NCI-H2081 treated with DMSO at 0.1 percent for 48 hours (cell line): Measurements from ENCODE around the gene PROZ.

Source experiments
- DNase-seq: peaks from one replicate; lab custom pipeline; 2025; lab: John Stamatoyannopoulos, UW

Gene PROZ

DNA sequence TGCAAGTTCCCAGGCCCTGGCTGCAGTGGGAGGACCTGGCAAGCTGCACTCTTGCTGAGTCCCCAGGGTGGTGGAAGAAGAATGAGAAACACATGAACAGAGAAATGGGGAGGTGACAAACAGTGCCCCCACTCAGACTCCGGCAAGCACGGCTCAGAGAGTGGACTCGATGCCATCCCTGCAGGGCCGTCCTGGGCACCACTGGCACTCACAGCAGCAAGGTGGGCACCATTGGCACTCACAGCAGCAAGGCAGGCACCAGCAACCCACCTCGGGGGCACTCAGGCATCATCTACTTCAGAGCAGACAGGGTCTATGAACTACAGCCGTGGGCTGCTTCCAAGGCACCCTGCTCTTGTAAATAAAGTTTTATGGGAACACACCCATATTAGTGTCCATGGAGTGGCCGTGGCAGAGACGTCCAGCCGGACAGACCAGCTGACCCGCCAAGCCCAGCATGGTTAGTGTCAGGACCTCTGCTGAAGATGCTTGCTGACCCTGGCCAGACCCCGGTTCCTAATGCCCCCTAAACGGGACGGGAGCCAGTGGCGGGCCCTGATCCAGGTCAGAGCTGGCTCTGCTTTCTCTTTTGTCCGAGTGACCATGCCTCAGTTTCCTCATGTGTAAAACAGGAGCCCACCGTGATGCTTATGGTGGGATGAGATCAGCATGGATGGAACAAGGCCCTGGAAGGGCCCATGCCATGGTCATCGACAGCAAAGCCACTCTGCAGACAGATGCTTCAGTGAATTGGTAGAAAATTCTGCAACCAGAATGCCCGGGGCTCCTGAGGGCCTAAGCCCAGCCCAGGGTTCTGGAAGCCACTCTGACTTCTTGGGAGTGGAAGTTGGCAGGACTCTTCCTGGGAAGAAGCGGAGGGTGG is 37.9 kb upstream of the PROZ start:
- no peak for DNase-seq

- no peak for DNase-seq
Measured at GRCh38 chr13:113121183-113121927, 37.1 kb upstream of the PROZ start.

GRCh38 chr13:113121928-113122471 is 36.4 kb upstream of the PROZ start:
- no peak for DNase-seq

DNA sequence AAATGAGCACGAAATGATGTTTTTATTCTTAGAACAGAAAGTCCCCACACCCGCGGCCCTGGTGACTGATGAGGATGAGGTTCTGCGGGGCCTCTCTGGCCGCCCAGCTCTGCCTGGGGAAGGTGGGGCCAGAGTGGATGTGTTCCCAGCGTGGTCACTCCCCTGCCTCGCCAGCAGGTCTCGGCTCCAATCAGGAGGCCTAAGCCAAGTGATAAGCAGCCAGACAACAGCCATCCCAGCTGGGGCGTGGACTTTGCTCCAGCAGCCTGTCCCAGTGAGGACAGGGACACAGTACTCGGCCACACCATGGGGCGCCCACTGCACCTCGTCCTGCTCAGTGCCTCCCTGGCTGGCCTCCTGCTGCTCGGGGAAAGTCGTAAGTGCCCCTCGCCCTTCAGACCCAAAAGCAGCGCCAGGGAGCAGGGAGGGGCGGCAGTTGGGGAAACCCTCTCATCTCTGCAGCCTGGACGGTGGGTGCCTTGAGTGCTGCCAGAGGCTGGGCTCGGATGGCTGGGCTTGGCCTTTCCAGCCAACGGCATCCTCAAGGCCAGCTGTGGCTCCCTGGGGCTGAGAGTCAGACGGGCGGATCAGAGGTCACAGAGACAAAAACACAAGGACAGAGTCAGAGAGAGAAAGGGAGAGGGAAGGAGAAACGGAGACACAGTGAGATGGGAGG is 35.8 kb upstream of the PROZ start, which contains the start of gene F10:
TSS of gene F10 (plus strand) at position 250 of the 676 bp plus-strand sequence. CDS start at position 307, 57 bp downstream.
- DNase-seq, result no peak

DNA sequence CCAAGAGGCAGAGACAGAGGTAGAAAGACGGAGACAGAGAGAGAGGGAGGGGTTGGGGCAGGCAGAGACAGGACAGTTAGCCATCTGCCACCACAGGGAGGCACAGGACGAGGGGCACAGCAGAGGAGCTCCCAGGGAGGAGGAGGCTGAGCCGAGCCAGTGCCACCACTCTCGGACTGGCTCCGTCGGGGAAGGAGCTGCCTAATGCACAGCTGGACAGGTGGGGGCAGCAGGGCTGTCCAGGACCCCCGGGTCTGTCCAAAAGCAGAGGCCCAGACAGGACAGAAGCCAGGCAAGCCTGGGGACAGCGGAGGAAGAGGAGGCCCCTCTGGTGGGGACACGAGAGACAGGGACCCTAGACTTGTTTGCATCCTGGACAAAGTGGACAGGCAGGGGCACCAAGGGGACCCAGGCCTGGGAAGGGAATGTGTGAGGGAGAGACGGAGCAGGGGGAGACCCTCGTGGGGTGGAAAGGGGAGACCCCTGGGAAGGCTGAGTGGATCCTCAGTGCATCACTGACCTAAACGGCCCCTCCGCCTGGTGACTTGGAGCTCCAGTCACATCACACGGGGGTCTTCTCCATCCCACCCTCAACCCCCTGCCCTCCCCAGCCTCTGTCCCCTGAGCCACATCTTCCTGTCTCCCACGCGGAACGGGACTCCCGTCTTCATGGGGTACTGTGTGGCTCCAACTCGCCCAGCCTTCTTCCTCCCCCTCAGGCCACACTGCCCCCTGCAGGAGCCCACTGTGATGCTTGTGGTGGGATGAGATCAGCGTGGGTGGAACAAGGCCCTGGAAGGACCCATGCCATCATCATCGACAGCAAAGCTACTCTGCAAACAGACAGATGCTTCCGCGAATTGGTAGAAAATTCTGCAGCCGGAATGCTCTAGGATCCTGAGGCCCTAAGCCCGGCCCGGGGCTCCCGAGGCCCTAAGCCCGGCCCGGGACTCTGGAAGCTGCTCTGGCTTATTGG is 34.9 kb upstream of the PROZ start:
- no peak for DNase-seq

GRCh38 chr13:113124211-113124970 is 34.1 kb upstream of the PROZ start:
- no peak for DNase-seq

GRCh38 chr13:113125506-113126264 is 32.8 kb upstream of the PROZ start:
- no peak for DNase-seq

DNA sequence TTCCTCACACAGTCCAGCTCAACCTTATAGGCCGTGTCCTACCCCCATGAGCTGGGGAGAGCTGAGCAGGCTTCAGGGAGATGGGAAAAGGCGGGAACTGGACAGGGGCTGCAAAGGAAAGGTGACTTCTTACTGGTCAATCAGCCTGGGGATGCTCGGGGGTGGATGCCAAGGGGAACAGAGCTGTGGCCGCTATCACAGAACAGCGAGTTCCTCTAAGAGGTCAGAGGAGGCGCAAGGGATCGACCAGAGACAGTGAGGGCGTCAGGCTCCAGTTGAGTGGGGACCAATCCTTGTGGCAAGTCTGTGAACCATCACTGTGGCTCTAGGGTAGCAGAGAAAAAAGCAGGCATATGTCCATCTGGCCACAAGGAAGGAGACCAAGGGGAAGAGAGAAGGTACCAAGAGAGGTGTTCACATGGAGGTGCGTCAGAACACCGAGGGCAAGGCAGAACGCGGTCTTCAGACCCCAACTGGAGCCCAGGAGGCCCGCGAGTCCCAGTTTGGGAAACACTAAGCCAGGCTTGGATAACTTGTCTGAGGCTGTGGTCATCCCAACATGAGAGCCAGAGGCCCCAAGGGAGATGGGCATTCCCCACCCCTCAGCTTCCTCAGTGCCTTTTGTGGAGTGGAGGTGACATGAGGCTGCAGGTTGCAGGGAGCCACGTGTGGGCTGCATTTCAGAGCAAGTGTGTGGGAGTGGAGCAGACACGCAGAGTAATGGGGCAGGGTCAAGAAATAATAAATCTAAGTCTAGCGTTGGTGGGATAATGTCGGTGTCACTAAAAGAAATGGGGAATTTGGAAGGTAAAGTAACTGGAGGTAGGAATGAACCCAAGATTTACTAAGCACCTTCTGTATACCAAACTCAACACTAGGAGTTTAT is 31.9 kb upstream of the PROZ start:
- no peak for DNase-seq

DNA sequence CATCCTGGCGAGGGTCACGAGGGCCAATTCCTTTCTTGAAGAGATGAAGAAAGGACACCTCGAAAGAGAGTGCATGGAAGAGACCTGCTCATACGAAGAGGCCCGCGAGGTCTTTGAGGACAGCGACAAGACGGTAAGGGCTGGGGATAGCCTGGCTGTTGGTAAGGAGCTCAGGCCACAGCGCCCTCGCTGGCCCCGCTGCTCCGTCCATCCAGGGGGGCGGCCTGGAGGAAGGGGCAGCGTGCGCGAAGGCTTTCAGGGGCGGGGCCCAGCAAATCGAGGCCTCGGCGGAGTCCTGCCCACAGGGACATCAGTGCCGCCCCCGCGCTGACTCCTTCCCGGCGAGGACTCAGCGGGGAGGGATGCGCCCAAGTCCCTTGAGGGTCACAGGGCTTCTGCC is 29.0 kb upstream of the PROZ start:
- DNase-seq, result no peak

GRCh38 chr13:113129921-113130750 is 28.3 kb upstream of the PROZ start:
- DNase-seq, result no peak

DNA sequence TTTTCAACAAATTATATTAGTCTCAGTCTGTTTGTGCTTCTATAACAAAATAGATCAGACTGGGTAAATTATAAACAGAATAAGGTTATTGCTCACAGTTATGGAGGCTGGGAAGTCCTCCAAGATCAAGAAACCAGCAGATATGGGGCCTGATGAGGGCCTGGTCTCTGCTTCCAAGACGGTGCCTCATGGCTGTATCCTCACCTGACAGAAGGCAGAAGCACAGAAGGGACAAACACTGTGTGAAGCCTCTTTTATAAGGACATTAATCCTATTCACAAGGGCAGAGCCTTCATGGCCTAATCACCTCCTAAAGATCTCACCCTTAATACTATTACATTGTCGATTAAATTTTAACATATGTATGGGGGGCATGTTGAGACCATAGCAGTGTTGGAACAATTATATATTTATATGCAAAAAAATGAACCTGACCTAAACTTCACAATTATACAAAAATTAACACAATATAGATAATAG is 23.1 kb upstream of the PROZ start:
- no peak for DNase-seq

- no peak for DNase-seq
Measured at GRCh38 chr13:113137691-113138298, 20.7 kb upstream of the PROZ start.

DNA sequence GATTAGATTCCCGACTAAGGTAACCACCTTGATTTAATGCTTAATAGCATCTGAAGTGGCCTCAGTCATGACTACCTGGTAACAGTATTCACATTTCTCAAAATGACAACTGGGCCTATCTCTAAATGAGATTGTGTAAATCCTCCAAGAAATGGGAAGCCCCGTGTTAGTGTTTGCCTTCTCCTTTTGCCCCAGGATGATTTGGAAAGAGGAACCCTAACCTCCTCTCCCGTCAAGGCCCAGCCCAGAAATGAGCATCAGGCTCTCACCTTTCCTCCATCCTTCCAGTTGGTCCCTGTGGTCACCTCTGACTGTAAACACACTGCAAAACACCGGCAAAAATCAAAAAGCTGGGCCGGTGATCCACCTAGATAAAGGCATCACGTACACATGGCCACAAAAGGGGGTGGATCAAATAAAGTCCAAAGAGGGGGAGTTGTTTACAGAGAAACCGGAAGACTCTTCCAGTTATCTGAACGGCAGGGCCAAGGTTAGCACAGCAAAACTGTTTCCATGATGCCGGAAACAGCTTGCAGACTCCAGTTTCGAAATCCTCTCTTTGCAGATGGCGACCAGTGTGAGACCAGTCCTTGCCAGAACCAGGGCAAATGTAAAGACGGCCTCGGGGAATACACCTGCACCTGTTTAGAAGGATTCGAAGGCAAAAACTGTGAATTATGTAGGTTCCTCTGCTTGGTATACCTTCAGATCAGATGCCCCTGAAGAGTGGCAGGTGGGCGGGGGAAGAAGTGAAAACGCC is 19.5 kb upstream of the PROZ start:
- DNase-seq, result no peak

DNA sequence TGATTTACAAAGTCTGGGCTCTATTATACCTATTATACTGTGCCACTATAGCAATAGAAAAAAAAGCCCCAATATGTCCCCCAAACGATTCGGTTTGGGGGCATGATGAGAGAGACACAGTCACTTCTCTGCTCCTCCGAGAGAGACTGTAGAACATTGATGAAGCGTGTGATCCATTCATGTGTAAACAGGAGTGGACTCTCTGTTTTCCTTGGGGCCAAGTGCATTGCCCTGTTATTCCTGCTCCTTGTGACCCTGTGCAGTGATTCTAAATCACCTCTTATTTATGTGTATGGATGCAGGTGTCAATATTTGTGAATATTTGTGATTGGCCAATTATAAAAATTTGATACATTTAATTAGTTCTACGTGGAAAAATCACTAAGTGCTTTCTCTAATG is 18.9 kb upstream of the PROZ start:
- DNase-seq, result no peak

DNA sequence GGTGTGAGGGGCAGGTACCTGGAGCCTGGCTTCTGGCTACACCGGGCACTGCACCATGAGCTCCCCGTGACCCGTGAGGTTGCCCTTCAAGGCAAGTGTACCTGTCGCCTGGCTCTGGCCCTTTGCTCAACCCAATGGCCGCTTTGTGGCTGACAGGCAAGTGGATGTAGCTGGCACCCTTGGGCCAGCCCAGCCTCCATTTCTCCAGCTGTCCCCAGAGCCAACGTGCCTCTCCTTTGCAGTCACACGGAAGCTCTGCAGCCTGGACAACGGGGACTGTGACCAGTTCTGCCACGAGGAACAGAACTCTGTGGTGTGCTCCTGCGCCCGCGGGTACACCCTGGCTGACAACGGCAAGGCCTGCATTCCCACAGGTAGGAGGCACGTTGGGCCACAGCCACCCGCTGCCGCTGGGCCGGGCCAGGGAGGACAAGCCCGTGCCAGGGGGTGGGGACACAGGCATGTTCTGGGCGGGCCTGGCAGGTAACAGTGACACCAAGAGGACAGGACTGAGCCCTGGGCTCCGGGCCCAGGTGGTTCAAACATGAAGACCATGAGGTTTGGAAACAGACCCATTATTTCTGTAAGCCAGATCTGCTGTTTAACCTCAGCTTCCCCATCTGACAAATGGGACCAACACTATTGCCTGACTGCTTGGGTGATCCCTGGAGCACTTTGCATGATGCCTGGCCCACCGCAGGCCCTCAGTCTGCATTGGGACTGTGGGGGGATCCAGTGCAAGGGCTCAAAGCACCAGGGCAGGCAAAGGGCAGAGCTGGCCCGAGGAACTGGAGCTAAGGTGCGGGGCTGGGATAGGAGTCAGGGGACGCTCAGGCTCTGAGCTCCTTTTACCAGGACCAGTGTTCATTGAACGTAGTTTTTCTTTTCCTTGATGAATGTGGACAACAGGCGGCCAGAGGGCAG is 17.5 kb upstream of the PROZ start:
- no peak for DNase-seq
